Fibroblast of the aortic adventitia (primary cell): Measurements from ENCODE around the gene PPP2R3B. TPM values are rescaled to one million over a fixed set of nuclear protein-coding genes. Genes with fewer than 3 reads are reported as not detected.

Experiments used
- DNase-seq: peaks from one replicate; pipeline ENCODE4 v3.0.0-alpha.2; 2010; ENCODE audit warnings: low read depth
- H3K4me3 ChIP-seq: 2 replicates; pipeline ENCODE4 v1.5.1; 2011; ENCODE audit warnings: low read depth, mild to moderate bottlenecking, control low read depth, low read length, moderate library complexity
- total RNA-seq: library from RNA; depleted of rRNA; stranded (reverse); fragments of >200 nt; gene quantifications from 2 replicates; pipeline ENCODE4 v1.2.3, GENCODE V29; 2012; ENCODE audit warnings: low replicate concordance
- TF ChIP-seq, protein P1 (sequence below): IDR thresholded peaks from 2 replicates; pipeline ENCODE4 v1.5.1; 2011; ENCODE audit warnings: mild to moderate bottlenecking, low read length, control low read depth, inconsistent platforms; ENCODE audit not compliant: insufficient read depth

Gene PPP2R3B
- total RNA-seq, 1 donor: 9.9 TPM

DNA sequence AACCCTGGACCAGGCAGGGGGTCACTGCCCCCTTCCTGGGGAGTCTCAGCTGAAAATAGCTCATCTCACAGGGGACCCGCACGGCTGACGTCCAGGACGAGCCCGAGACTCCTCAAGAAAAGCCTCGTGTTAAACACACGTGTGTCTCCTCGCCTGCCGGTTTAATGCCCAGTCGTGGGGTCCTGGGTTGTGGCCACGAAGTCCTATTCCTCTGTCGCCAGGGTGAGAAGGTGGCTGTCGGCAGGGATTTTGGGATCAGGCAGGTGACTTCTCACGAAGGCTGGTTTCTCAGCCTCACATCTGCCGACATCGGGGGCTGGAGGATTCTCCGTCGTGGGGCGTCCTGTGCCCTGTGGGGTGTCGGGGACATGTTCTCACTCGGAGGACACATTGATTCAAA is 44.3 kb upstream of the PPP2R3B start:
- TF ChIP-seq, protein P1, sequence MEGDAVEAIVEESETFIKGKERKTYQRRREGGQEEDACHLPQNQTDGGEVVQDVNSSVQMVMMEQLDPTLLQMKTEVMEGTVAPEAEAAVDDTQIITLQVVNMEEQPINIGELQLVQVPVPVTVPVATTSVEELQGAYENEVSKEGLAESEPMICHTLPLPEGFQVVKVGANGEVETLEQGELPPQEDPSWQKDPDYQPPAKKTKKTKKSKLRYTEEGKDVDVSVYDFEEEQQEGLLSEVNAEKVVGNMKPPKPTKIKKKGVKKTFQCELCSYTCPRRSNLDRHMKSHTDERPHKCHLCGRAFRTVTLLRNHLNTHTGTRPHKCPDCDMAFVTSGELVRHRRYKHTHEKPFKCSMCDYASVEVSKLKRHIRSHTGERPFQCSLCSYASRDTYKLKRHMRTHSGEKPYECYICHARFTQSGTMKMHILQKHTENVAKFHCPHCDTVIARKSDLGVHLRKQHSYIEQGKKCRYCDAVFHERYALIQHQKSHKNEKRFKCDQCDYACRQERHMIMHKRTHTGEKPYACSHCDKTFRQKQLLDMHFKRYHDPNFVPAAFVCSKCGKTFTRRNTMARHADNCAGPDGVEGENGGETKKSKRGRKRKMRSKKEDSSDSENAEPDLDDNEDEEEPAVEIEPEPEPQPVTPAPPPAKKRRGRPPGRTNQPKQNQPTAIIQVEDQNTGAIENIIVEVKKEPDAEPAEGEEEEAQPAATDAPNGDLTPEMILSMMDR: no peak
- DNase-seq: no peak
- no peak overlapping the region for H3K4me3 ChIP-seq

DNA sequence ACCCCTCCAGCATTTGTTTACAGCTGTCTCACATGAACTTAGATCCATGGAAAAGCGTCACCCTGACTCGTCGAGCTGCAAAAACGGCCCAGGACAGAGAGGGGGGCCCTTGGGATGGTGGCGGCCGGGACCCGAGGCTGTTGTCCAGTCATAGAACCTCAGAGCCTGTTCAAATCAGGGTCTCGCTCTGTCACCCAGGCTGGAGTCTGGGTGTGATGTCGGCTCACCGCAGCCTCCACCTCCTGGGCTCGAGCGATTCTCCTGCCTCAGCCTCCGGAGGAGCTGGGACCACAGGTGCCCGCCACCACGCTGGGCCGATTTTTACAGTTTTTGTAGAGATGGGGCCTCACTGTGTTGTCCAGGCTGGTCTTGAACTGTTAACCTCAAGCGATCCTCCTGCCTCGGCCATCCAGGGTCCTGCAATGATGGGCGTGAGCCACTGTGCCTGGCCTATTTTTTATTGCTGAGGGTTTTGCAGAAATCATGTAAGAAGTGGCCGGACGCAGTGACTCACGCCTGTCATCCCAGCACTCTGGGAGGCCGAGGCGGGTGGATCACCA is 42.6 kb upstream of the PPP2R3B start:
- TF ChIP-seq, protein P1: no peak
- H3K4me3 ChIP-seq: no peak overlapping the region
- DNase-seq: no peak

DNA sequence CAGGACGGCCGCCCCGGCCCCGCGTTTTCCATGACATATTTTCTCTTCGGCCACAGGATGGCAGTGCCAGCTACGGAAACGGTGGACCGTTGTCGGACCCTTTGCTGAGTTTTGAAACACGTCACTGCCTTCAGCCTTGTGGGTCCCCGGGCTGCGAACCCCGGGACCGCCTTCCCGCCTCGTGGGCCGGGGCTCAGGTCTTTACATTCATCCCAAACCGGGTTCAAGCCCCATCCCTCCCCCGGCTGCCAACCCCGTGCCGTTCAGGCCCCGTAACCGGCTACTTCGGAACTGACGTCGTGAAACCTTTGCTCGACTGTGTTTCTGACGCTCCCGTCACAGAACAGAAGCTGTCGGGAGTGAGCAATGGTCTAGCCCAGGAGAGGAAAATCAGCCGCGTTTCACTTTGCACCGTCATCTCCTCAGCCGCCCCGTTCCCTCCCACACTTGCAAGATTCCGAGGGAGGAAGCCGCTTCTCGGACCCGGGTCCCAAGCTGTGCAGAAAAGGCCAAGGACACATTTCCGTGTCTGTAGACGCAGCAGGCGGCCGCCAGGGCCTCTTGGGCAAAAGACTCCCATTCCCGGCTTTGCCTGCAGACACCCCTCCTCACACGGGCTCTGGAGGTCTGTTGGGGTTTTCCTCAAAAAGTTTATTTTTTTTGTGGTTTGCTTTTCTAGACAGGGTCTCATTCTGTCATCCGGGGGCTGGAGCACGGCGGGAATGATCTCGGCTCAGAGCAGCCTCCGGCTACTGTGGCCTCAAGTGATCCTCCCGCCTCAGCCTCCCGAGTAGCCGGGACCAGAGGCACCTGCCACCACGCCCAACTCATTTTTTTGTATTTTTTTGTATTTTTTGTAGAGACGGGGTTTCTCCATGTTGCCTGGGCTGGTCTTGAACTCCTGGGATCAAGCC is 41.4 kb upstream of the PPP2R3B start:
- DNase-seq: no peak
- TF ChIP-seq, protein P1: no peak
- H3K4me3 ChIP-seq: no peak overlapping the region

DNA sequence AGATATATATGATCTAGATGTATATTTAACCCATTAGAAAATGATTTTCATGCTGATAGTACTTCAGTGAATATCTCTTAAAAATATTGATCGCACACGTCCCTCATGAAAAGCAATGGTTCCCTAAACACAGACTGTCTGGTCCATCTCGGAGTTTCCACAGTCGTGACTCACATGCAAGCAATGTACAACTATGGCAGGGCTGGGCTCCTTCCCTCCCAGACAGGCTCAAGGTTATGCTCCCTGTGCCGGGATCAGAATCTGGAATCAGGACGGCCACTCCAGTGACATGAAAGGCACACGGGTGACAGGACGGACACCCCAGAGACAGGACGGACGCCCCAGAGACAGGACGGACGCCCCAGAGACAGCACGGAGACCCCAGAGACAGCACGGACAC is 40.2 kb upstream of the PPP2R3B start:
- TF ChIP-seq, protein P1: no peak
- no peak for DNase-seq
- H3K4me3 ChIP-seq: no peak overlapping the region

DNA sequence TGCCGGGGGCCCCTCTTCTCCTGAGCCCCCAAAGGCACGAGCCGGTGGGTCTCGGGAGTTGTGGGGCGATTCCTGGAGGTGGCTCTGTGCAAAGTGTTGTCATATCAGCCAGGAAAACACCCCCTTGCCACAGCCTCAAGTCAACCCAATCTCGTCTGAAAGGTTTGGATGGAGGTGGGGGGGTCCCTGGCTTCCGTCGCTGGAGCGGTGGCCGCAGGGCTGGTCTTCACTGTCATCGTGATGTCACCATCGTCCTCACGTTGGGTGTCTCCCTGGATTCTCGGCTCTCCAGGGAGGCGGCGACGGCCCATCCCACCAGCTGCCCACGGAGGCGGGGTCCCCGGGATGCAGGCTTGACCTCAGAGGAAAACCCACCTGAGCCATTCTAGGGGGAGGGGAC is 38.3 kb upstream of the PPP2R3B start:
- no peak overlapping the region for H3K4me3 ChIP-seq
- DNase-seq: no peak
- TF ChIP-seq, protein P1: no peak

DNA sequence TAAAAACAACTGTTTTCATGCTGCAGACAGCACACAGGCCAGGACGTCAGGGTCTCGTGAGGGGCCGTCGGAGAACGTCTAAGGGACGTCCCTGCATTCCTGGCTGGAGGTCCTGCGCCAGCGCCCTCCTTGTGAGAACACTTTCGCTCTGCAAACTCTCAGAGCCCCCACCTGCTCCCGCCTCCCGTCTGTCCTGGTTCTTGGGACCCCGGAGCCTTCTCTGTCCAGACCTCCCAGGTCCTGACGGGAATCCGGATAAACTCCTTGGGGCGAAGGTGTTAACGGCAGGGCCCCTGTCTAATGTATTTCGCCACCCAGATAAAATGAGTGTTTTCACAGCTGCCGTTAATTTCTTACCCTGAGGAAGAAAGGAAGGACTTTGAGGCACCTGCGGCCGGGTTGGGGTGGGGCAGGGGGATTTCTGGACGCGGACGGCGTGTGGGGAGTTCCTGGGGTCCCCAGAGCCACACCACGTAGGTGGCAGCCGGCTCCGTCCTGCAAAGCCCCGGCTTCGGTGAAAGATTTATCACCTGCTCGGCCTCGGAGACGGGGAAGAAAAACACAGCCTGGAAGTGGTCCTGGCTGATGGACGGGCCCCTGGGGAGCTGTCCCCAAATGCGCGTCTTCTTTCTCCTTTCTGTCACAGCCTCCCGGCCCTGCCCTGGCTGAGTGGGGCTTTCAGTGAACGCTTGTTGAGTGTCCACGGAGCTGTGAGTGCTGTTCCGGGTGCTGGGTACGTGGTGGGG is 35.1 kb upstream of the PPP2R3B start:
- no peak for DNase-seq
- H3K4me3 ChIP-seq: no peak overlapping the region
- TF ChIP-seq, protein P1: no peak
